Ovary (tissue), 1 donor: ENCODE data around the gene NTNG2.

Experiments
- EP300 ChIP-seq: sonication (generic); formaldehyde crosslinking; IDR thresholded peaks from one replicate; pipeline ENCODE4 v1.6.1; 2017; ENCODE audit warnings: antibody characterized with exemption
- POLR2A ChIP-seq: fragments of 450-650 bp; IDR thresholded peaks from one replicate; pipeline ENCODE4 v1.6.1; 2017; ENCODE audit warnings: antibody characterized with exemption, mild to moderate bottlenecking, moderate library complexity

DNA sequence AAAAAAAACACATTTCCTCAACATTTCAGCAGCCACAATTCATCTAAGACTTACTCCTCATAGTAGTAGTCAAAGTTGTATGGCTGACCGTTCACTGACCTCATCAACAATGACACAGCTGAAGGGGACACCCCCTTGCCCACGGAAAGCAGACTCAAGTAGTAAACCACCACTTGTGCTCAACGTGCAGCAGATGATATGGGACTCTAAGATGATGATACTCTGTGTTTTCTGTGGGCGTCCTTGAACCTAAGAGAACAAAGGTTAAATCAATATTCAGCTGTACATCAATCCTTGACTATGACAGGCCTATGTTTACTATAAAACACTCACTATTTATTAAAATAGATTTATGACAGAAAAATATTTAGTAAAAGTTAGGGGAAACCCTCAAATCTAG, 121.3 kb downstream of the NTNG2 start:
- TF ChIP-seq EP300 (no peak), POLR2A (no peak)
